OCI-LY3 (cell line): ENCODE measurements around the gene TGFBRAP1.
A peak's percentile ranks its signal among the peaks of the same experiment; 100 is the strongest.

Experiments used
- H2AFZ ChIP-seq: fragments of 200-600, 300-600 bp; shearing (Covaris generic); 2 replicates; pipeline ENCODE4 v1.6.0; 2014; ENCODE audit warnings: antibody characterized with exemption, low read depth, low read length
- H3K27ac ChIP-seq: fragments of 200-600, 300-600 bp; sonication (generic); 2 replicates; pipeline ENCODE4 v1.5.1; 2014; ENCODE audit warnings: mild to moderate bottlenecking, low read length, moderate library complexity, mixed read lengths
- H3K27me3 ChIP-seq: fragments of 200-600, 300-600 bp; sonication (generic); 2 replicates; pipeline ENCODE4 v1.6.1; 2014; ENCODE audit warnings: low read depth, low read length, mixed read lengths
- H3K36me3 ChIP-seq: fragments of 200-600, 300-600 bp; sonication (generic); replicated peaks from 2 replicates; pipeline ENCODE3; 2014; ENCODE audit warnings: low read depth, low read length, mixed read lengths
- H3K4me1 ChIP-seq: fragments of 300-600, 200-600 bp; sonication (generic); 2 replicates; pipeline ENCODE4 v1.6.1; 2014; ENCODE audit warnings: low read length, mixed read lengths
- H3K4me2 ChIP-seq: fragments of 200-600, 300-600 bp; sonication (generic); 2 replicates; pipeline ENCODE4 v1.6.1; 2014; ENCODE audit warnings: low read length, mixed read lengths
- H3K4me3 ChIP-seq: fragments of 300-600, 200-600 bp; sonication (generic); 2 replicates; pipeline ENCODE4 v1.5.1; 2014; ENCODE audit warnings: antibody characterized with exemption, mild to moderate bottlenecking, low read length, moderate library complexity
- H3K79me2 ChIP-seq: fragments of 300-600, 200-600 bp; shearing (Covaris generic); 2 replicates; pipeline ENCODE4 v1.6.1; 2014; ENCODE audit warnings: mild to moderate bottlenecking, low read length, mixed read lengths
- H3K9ac ChIP-seq: fragments of 300-600, 200-600 bp; shearing (Covaris generic); 2 replicates; pipeline ENCODE4 v1.6.0; 2014; ENCODE audit warnings: mild to moderate bottlenecking, low read length, moderate library complexity
- H3K9me3 ChIP-seq: fragments of 200-600, 300-600 bp; shearing (Covaris generic); 2 replicates; pipeline ENCODE4 v1.6.1; 2014; ENCODE audit warnings: low read length, mixed read lengths; ENCODE audit not compliant: insufficient read depth
- H4K20me1 ChIP-seq: fragments of 200-600, 300-600 bp; sonication (generic); 2 replicates; pipeline ENCODE4 v1.6.1; 2016; ENCODE audit warnings: low read length, mixed read lengths; ENCODE audit not compliant: insufficient read depth
- CTCF ChIP-seq: fragments of 200-600, 300-600 bp; sonication (generic); IDR thresholded peaks from 2 replicates; pipeline ENCODE4 v1.5.1; 2014; ENCODE audit warnings: antibody characterized with exemption, low read length, low read depth
- EZH2phosphoT487 ChIP-seq: fragments of 200-600 bp; shearing (Covaris generic); IDR thresholded peaks from 2 replicates; pipeline ENCODE4 v1.6.1; 2018; ENCODE audit warnings: antibody characterized with exemption, mixed run types, low read depth

The TGFBRAP1 gene

DNA sequence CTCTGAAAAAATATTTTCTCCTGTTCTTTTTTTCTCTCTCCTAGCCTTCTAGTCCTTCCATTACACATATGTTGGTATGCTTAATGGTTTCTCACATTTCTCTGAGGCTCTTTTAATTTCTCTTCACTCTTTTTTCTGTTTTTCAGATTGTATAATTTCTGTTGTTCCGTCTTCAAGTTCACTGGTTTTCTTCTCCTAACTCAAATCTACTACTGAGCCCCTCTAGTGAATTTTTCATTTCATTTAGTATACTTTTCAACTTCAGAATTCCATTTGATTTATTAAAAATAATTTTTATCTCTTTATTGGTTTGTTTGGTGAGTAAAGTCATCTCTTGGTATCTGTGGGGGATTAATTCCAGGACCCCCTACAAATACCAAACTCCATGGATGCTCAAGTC is 27.6 kb upstream of the TGFBRAP1 start:
- Histone ChIP-seq H3K4me2 (no peak overlapping the region), H3K4me1 (no peaks in the 10 kb centered on the region), H3K36me3 (peaks cover 69% of the 10 kb centered on the region), H4K20me1 (no peaks in the 10 kb centered on the region), H3K9me3 (peaks cover 9% of the 10 kb centered on the region; the same call in 1 of the 2 replicates), H2AFZ (no peak overlapping the region), H3K27me3 (no peaks in the 10 kb centered on the region), H3K4me3 (no peak overlapping the region), H3K27ac (no peak overlapping the region), H3K79me2 (no peaks in the 10 kb centered on the region), H3K9ac (no peak overlapping the region)
- no peak for TF ChIP-seq EZH2phosphoT487
- TF ChIP-seq CTCF, result no peak

GRCh38 chr2:105344704-105345345 is 15.3 kb upstream of the TGFBRAP1 start:
- Histone ChIP-seq H3K27me3 (no peaks in the 10 kb centered on the region), H3K36me3 (peaks cover 69% of the 10 kb centered on the region), H3K4me2 (no peak overlapping the region), H4K20me1 (no peaks in the 10 kb centered on the region), H3K9ac (no peak overlapping the region), H2AFZ (no peak overlapping the region), H3K9me3 (no peaks in the 10 kb centered on the region), H3K4me3 (no peak overlapping the region), H3K79me2 (peaks cover 15% of the 10 kb centered on the region), H3K27ac (no peak overlapping the region), H3K4me1 (no peaks in the 10 kb centered on the region)
- TF ChIP-seq EZH2phosphoT487 (no peak), CTCF (peak; percentile 50)

GRCh38 chr2:105339414-105339813 is 9.9 kb upstream of the TGFBRAP1 start:
- Histone ChIP-seq H3K79me2 (peaks cover 55% of the 10 kb centered on the region), H2AFZ (no peak overlapping the region), H3K9me3 (no peaks in the 10 kb centered on the region), H3K4me2 (peak overlapping the region; percentile 69; the same call in 1 of the 2 replicates), H4K20me1 (peaks cover 3% of the 10 kb centered on the region; the same call in 1 of the 2 replicates), H3K4me3 (0 out of 2 replicates have a peak overlapping the region, but pooled peaks have one; percentile 93), H3K4me1 (peaks cover 18% of the 10 kb centered on the region), H3K9ac (no peak overlapping the region), H3K27ac (no peak overlapping the region), H3K27me3 (no peaks in the 10 kb centered on the region), H3K36me3 (peaks cover 40% of the 10 kb centered on the region)
- no peak for TF ChIP-seq EZH2phosphoT487
- TF ChIP-seq CTCF, result no peak

- H3K4me1 ChIP-seq, result peaks cover 18% of the 10 kb centered on the region
- H3K27me3 ChIP-seq, result no peaks in the 10 kb centered on the region
- H3K79me2 ChIP-seq, result peaks cover 55% of the 10 kb centered on the region
- no peaks in the 10 kb centered on the region for H3K9me3 ChIP-seq
- peaks cover 3% of the 10 kb centered on the region; the same call in 1 of the 2 replicates for H4K20me1 ChIP-seq
- H3K27ac ChIP-seq, result 0 out of 2 replicates have a peak overlapping the region, but pooled peaks have one; percentile 5
- H3K4me3 ChIP-seq, result peak overlapping the region; percentile 93
- TF ChIP-seq CTCF, result no peak
- no peak for TF ChIP-seq EZH2phosphoT487
- H3K9ac ChIP-seq, result peak overlapping the region; percentile 85
- H3K36me3 ChIP-seq, result peaks cover 34% of the 10 kb centered on the region
- H2AFZ ChIP-seq, result no peak overlapping the region
- peak overlapping the region; percentile 69 for H3K4me2 ChIP-seq
Observed at GRCh38 chr2:105338020-105338385, 8.5 kb upstream of the TGFBRAP1 start.
